Cerebellar cortex (tissue), 1 donor: ENCODE results near the gene EIF2AK3.
A peak's percentile ranks its signal among the peaks of the same experiment; 100 is the strongest.
"Not testable (repeated sequence)": the region's sequence is repeated elsewhere in the genome, so short reads cannot be mapped to it uniquely, and the experiment has no call there.

ENCODE experiments used
- DNase-seq: peaks from one replicate; pipeline ENCODE4 v3.0.0-alpha.2; 2015; ENCODE audit warnings: low spot score

Gene EIF2AK3

GRCh38 chr2:88627055-88627855 lies at the start of gene EIF2AK3:
TSS of gene EIF2AK3 (minus strand) at chr2:88627464. CDS start at chr2:88627274, 190 bp downstream.
- peak; percentile 100 for DNase-seq

DNA sequence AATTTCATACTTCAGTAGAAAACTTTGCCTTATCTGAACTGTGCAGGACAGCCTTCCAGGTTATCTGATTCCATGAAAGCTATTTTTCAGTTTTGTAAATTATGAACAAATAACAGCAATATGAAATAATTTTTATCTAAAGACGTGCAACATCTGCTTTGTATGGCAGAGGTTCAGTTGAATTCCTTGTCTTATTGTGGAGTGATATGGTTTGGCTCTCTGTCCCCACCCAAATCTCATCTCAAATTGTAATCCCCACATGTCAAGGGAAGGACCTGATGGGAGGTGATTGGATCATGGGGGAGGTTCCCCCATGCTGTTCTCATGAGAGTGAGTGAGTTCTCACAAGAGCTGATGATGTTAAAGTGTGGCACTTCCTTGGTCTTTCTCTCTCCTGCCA lies 46.1 kb upstream of the EIF2AK3 start:
- DNase-seq = no peak

DNA sequence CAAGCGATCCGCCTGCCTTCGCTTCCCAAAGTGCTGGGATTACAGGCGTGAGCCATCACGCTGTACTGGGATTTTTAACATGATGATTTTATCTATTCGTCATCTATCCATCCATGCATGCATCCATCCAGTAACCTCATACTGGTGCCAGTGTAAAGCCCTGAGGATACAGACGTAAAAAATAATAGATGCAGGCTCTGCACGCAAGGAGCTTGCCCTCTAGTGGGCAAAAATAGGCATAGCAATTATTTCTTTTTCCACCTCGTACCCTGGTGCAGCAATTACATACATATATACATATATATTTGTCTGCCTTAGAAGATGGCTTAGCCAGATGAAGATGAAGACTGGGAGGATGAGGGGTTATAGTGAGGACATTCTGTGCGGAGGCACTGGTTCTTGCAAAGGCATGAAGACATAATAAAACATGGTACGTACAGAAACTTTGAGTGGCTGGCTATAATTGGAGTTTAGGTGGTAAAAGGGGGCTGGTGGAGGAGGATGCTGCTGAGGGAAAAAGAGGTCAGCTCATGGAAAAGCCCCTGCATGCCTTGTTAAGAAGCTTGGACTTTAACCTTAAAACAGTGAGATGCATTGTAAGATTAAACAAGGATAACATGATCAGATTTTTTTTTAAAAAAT lies 44.6 kb upstream of the EIF2AK3 start:
- peak; percentile 72 for DNase-seq

- DNase-seq = peak; percentile 30
These were observed 42.4 kb upstream of the EIF2AK3 start for GRCh38 chr2:88669482-88670214.

DNA sequence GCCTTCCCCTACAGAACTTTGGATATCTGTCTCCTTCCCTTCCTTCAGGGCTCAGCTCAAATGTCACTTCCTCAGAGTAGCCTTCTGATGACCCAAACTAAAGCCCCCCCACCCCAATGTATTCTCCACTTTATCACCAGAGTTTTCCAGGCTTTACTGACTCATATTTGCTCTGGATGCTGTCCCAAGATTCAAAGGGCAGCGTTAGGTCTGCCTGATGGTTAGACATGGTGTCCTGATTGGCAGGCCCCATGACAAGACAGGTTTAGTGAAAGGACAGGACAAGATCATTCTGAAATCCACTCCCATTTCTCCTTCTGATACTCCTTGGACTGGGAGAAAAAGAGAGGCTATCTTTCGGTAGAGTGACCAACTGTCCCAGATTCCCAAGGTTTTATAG lies 41.6 kb upstream of the EIF2AK3 start:
- no peak for DNase-seq

GRCh38 chr2:88667219-88667618 lies 40.0 kb upstream of the EIF2AK3 start:
- no peak for DNase-seq

- no peak for DNase-seq
These were observed 39.3 kb upstream of the EIF2AK3 start for GRCh38 chr2:88666576-88666975.

DNA sequence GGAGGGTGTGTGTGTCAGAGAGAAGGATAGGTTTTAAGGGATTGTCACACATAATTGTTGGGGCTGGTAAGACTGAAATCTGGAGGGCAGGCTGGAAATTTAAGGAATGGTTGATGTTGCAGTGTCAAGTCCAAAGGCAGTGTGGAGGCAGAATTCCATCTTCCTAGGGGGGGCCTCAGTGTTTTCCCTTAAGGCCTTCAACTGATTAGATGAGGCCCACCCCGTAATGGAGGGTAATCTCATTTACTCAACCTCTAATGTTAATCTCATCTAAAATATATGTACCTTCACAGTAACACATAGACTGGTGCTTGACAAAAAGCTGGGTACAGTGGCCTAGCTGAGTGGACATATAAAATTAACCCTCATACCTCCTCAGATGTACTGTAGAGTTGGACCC lies 33.4 kb upstream of the EIF2AK3 start:
- no peak for DNase-seq

DNA sequence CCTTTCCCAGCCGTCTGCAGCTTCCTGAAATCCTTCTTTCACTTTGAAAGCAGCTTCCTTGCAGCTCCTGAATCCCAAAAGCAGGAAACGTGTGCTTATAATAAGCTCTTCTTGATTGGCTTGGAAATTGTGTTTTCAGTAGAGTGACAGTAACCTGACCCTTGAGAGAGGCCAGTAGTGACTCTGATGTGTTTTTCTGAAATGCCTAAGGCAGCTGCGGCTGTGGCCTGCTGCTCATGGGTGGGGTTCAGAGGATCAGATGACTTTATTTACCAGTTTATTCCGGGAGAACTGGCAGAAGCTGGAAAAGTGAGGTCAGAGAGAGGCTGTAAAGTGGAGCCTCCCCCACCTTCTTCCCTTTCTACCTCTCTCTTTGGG lies 32.3 kb upstream of the EIF2AK3 start:
- DNase-seq = no peak

DNA sequence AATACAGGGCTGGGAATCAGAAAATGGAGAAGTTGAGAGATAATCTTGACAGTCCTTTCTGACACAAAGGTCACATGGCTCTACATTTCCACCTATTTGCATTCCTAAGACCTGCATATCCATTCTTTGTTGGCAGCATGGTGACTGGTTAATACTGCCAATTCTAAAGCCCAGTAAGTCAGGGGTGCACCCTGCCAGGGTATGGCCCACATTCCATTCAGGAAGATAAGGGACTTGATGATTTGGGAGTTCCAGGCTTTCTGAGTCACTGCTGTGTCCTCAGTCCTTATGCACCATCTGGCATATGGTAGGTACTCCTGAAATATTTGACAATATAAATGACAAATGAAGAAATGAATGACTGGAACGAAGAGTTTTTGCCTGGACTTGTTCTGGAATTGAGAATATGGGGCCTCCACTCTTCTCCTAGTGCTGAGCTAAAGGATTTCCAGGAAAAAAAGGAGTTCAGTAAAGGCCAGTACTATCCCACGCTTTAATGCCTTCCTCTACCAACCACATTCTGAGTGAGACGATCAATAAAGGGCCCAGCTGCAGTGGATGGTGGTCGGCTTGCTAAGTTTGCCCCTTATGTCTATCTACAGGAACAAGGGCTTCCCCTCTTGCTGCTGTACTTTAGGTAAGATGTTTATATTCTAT lies 31.7 kb upstream of the EIF2AK3 start:
- DNase-seq = peak; percentile 12

DNA sequence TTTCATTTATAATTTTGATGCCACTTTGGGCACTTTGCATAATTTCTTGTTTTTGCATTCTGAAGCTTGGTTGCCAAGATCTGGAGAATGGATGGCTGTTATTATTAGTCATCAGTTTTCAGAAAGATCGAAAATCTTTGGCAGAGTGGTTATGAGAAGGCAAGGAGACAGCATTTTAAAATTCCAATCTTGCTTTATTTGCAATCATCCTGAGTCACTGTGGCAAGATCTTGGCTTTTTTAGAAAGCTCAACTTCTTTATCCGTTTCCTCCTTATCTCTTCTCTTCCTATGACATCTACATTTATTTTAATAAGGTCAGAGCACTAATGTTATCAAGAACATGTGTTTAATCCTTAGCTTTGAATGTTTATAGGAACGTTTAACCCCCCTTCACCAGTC lies 31.1 kb upstream of the EIF2AK3 start:
- no peak for DNase-seq

- no peak for DNase-seq
These were observed 29.9 kb upstream of the EIF2AK3 start for GRCh38 chr2:88657131-88657530.

- DNase-seq = no peak
These were observed 29.4 kb upstream of the EIF2AK3 start for GRCh38 chr2:88656690-88657089.

DNA sequence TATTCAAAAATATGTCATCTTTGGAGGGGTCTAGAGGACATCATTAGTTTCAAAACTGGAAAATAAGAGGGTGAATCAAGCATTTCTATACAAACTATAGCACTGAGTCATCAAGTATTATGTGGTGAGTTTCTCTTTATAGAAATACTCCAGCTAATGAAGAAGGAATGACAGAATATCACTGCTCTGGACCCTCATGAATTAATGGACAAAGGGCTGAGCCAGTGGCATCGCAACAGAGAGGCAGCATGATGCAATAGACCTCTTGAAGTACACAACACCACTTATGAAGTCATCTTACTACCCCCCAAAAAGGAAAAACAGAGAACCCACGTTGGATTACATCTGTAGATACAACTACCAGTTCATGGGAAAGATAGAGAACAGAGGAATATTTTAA lies 27.4 kb upstream of the EIF2AK3 start:
- DNase-seq = no peak

GRCh38 chr2:88651646-88652045 lies 24.4 kb upstream of the EIF2AK3 start:
- no peak for DNase-seq

GRCh38 chr2:88645291-88645882 lies 18.1 kb upstream of the EIF2AK3 start:
- DNase-seq = not testable (repeated sequence)

DNA sequence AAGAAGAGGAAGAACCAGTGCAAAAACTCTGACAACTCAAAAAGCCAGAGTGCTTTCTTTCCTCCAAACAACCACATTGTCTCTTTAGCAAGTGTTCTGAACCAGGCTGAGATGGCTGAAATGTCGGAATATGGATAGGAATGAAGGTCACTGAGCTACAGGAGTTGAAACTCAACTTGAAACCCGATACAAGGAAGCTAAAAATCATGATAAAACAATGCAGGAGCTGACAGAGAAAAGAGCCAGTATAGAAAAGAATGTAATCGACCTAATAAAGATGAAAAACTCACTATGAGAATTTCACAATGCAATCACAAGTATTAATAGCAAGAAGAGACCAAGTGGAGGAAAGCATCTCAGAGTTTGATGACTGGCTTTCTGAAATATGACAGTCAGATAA lies 15.0 kb upstream of the EIF2AK3 start:
- no peak for DNase-seq

DNA sequence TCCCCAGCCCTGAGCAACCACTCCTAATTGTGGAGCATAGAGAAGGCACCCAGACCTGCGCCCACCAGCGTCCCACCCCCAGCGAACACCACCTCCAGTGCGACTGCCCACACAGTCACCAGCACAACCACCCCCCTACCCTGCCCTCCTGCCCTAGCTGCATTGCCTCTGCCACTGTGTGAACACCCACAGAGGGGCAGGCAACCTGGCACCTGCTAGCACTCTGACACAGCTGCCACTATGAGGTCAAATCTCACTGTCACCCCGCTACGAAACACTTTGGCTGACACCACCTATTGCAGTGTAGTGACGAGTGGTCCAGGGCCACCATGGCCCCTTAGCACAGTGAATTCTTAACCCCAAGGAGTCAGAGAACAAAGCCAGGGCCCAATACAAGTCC lies 14.1 kb upstream of the EIF2AK3 start:
- no peak for DNase-seq

DNA sequence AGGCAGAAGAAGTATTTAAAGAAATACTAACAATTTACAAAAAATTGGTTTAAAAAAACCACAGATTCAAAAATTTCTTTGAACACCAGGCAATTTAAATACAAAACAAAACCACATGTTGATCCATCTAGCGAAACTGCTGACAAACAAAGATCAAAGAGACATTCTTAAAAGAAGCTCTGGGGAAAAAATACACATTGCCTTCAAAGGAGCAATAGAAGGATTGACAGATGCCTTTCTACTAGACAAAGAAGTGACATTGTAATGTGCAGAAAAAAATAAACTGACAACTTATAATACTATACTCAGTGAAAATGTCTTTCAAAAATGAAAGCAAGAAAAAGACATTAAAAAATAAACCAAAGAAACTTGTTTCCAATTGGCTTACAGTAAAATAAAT lies 12.6 kb upstream of the EIF2AK3 start:
- no peak for DNase-seq

DNA sequence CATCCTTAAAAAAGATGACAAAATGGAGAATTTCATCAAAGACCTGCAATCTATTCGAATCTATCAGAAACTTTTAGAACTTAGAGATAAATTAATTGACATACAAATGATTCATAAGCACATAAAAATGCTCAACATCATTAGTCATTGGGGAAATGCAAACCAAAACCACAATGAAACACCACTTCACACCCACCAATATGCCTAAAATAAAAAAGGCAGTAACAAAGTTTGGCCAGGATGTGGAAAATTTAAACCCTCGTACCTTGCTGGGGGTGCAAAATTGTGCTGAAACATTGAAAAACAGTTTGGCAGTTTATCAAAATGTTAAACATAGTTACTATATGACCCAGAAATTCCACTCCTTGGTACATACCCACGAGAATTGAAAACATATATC lies 11.5 kb upstream of the EIF2AK3 start:
- DNase-seq = no peak

DNA sequence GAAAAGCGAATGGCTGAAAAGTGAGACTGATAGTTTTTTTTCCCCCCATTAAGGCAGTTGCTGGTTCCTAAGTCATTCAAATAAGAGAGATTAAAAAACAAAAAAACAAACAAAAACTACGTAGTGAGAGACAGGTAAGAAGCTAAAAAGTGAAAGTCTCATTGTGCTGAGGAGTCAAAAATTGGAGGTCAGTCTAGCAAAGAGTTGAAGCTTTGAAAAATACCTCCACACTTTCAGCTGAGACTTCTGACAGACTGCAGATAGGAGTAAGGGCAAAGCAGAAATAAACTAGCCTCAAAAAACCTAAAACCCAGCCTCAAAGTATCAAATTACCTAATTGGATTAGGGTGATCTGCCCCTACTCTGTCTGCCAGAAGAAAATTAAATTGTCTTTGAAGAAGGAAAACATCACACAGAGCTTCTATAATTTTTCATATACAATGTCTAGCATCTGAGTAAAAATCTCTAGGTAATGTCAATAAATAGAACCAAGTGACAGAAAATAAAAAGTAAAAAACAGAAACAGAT lies 10.9 kb upstream of the EIF2AK3 start:
- no peak for DNase-seq

DNA sequence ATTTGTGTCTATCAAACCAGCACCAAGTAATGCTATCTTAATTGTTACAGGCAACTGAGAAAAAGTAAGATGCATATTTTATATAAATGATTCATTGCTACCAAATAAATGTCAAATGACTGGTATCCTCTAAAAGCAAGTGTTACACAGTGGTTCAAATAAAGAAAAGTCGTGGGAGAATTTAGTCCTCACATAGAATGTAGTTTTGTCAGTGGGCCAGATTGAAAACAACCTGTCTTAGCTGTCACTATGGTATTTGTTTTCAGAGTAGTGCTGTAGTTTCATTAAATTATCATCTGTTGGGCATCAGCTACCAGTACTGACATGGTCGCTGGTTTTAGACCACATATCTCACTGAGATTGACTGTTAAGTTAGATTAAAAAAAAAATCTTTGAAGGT lies 10.2 kb upstream of the EIF2AK3 start:
- DNase-seq = no peak
